ENCODE measurements around the gene SPNS1. TPM values are rescaled to one million over a fixed set of nuclear protein-coding genes. Genes with fewer than 3 reads are reported as not detected.
"Not testable (repeated sequence)": the region's sequence is repeated elsewhere in the genome, so short reads cannot be mapped to it uniquely, and the experiment has no call there.

SPNS1 gene
- total RNA-seq, 1 donor from 2014 or later, result 22.4 TPM

DNA sequence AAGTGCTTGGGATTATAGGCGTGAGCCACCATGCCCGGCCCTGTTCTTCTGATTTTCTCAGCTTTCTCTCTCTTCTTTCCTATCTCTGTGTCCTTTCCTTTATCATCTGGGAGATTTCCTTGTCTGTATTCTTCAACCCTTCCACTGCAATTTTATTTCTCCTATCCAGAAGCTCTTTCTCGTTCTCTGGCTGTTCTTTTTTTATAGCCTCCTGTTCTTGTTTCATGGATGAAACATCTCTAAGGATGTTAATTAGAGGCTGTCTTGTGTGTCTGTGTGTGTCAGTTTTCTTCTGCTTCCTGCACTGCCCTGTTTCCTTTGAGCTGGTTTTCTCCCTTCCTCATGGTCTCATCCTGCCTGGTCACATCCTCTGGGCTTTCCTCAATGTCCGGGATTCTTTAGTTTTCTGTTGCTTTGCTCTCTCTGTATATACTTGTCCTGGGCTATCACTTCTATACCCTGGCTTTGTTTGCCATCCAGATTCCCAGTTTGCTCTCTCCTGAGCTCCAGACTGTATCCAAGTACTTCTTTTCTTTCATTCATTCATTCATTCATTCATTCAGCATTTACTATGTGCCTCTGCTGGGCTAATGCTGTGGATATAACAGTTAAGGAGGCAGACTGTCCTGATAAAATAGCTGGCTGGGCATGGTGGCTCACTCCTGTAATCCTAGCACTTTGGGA lies 12.7 kb downstream of the SPNS1 start:
- FAIRE-seq, result no peak
- no peak for DNase-seq (ENCODE audit: low spot score in 2 of 2)

DNA sequence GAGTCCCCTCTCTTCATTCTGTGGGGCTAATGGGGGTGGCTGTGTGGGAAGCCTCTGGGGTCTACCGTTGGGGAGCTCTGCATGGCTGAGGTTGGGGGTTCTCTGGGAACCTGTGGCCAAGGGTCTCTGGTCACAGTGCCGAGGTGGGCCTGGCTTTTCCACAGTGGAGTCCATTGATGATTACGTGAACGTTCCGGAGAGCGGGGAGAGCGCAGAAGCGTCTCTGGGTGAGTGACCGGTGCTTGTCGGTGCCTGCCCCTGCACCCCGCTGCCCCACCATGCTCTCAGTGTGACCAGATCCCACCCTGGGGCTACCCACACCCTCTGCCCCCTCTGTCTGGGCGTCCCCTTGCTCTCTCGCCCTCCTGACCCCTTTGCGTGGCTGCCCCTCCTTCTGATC lies 14.8 kb downstream of the SPNS1 start:
- FAIRE-seq (no peak), DNase-seq (ENCODE audit: low spot score in 2 of 2) (no peak)

DNA sequence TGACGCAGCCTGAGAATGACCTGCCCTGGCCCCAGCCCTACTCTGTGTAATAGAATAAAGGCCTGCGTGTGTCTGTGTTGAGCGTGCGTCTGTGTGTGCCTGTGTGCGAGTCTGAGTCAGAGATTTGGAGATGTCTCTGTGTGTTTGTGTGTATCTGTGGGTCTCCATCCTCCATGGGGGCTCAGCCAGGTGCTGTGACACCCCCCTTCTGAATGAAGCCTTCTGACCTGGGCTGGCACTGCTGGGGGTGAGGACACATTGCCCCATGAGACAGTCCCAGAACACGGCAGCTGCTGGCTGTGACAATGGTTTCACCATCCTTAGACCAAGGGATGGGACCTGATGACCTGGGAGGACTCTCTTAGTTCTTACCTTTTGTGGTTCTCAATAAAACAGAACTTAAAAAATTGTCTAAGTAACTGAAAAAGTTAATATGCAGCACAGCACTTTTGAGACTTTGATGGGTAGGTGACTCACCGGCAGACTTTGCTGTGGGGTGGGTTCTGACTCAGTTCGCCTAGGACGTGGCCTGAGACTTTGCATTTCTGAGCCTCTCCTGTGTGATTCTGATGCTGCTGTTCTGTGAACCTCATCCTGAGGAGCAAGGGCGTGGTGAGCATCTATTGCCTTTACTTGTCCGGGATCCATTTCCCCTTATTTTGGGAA lies 15.9 kb downstream of the SPNS1 start:
- no peak for DNase-seq (ENCODE audit: low spot score in 2 of 2)
- FAIRE-seq, result no peak

DNA sequence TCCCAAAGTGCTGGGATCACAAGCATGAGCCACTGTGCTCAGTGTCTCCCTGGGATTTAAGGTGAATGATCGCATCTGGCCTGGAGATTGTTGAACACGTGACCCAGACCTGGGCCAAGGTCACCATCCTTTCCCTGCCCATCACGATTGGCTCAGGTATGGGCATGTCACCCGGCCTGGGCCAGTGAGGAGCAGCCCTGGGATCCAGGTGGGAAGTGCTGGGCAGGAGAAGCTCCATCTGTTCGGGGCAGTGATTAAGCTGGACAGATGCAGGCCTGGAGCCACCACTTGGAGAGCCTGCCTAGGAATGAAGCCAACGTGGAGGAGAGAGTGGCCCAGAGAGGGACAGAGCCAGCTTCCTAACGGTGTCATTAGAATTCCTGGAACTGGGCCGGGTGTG lies 17.1 kb downstream of the SPNS1 start:
- FAIRE-seq (no peak), DNase-seq (ENCODE audit: low spot score in 2 of 2) (no peak)

DNA sequence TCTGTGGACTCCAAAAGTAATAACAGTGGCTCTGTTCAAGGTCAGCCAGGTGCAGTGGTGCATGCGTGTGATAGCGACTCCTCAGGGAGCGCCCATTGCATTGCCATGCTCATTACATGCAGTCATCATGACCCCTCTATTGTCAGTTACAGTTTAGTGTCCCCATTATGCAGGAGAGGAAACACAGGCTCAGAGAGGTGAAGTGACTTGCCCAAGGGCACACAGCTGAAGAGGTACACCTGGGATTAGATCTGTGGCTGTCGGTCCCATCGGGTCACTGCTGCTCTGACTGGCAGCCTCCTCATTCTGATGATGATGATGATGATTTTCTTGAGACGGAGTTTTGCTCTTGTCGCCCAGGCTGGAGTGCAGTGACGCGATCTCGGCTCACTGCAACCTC lies 17.9 kb downstream of the SPNS1 start:
- FAIRE-seq, result no peak
- no peak for DNase-seq (ENCODE audit: low spot score in 2 of 2)

DNA sequence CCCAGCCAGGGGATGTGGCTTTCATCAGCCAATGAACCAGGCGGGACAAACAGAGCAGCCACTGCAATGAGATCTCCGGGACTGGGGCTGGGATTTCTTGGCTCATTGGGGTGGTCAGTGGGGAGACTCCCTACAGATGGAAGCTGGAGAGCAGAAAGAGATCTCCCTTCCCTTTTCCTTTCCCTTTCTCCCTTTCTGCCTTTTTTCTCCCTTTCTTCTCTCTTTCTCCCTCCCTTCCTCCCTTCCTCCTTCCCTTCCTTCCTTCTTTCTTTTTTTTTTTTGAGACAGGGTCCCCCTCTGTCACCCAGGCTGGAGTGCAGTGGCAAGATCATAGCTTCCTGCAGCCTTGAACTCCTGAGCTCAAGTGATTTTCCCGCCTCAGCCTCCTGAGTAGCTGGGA lies 24.3 kb downstream of the SPNS1 start:
- no peak for FAIRE-seq
- DNase-seq (ENCODE audit: low spot score in 2 of 2), result no peak

DNA sequence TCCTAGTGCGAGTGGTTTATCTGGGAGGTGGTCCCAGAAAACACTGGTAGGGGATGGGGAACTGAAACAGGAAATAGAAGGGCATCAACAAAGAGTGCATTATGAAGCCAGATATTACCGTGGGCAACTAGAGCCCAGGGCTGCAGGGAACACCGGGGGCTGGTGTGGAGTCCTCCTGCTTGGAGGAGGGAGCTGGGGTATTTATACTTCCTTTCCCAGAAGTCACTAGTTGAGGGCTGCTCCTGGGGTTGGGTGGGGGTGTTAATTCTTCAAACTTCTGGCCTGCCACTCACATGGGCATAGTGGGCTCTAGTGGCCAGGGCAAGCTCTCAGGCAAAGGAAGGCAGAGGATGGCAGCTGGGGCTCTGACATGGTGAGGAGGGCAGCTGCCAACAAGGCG lies 25.0 kb downstream of the SPNS1 start:
- DNase-seq (ENCODE audit: low spot score in 2 of 2) (no peak), FAIRE-seq (no peak)

DNA sequence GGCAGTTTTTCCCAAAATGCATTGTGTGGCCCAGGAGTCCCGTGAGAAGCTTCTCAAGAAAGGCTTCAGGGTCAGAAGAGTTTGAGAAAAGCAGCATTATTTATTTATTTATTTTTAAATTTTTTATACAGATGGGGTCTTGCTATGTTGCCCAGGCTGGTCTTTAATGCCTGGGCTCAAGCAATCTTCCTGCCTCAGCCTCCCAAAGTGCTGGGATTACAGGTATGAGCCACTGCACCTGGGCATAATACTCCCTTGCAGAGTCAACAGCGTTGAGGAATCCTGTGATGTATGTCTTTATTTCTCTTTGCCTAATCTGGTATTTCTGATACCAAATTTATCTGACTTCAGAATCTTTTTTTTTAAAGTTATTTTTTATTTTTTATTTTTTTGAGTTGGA lies 25.4 kb downstream of the SPNS1 start:
- DNase-seq (ENCODE audit: low spot score in 2 of 2) (no peak), FAIRE-seq (no peak)

DNA sequence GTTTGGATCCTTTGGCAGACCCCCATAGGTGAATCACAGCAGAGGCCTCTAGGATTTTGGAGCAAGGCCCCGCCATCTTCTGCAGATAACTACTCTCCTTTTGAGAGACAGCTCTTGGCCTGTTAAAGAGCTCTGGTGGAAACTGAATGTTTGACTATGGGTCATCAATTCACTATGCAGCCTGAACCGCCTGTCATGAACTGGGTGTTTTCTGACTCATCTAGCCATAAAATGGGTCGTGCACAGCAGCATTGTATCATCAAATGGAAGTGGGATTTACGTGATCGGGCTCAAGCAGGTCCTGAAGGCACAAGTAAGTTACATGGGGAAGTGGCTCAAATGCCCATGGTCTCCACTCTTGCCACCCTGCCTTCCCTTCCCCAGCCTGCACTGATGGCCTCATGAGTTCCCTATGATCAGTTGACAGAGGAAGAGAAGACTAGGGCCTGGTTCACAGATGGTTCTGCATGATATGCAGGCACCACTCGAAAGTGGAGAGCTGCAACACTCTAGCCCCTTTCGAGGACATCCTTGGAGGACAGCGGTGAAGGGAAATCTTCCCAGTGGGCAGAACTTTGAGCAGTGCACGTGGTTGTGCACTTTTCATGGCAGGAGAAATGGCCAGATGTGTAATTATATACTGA lies 30.0 kb downstream of the SPNS1 start:
- not testable (repeated sequence) for DNase-seq (ENCODE audit: low spot score in 2 of 2); FAIRE-seq

DNA sequence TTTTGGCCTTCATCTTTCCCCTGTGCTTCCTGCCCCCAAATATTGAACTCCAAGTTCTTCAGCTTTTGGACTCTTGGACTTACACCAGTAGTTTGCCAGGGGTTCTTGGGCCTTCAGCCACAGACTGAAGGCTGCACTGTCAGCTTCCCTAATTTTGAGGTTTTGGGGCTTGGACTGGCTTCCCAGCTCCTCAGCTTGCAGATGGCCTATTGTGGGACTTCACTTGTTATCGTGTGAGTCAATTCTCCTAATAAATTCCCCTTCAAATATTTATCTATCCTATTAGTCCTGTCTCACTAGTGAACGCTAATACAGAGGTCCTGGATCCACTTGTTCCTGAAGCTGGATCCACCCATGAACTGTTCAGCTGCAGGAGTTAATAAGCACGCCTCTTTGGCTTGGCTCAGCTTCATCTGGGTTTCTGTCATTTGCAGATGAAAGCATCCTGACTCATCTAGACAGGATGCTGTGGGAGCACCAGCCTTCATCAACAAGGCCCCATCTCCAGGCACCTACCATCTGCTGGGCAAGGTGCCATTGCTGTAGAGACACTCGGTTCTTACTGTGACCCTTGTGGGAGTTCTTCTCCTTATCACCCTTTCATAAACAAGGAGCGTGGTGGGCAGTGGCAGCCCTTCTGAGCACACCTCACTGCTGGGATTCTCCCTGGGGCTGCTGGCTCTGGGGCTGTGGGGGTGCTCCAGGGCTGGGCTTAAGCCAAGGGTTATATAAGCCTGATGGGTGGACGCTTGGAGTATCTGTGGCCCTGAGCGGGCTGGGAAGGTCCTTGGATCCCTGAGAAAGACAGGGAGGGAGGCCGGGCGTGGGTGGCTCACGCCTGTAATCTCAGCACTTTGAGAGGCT lies 33.4 kb downstream of the SPNS1 start:
- DNase-seq (ENCODE audit: low spot score in 2 of 2), result no peak
- FAIRE-seq, result no peak

DNA sequence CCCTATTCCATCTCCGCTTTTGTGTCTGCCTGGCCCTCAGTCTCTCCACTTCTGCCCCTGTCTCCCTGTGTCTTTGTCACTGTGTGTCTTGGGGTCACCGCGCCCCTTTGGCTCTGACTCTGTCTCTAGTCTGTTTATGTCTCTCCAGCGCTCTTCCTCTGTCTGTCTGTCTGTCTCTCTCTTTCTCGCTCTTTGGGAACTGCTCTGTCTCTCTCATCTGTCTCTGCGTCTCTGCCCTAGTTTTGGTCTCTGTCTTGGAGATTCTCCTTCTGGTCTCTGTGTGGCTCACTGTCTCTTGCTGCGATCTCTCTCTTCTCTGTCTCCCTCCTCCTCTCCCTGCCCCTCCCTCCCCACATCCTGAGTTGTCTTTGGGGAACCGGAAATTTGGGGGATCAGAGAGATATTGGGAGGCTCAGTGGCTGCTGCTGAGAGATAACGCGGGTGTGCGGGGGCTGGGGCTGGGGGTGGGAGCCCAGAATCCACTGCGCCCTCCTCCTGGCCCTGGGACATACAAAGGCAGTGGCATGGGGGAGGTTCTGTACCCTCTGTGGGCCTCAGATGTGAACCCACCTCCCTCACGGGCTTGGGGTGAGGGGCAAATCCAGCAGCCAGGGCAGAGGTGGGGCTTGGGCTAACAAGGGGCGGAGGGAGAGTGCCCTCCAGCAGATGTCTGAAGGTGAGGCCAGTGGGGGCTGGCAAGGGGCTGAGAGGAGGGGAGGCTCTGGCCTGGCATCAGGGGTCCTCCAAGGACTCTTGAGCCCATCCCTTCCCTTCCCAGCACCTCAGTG lies 34.7 kb downstream of the SPNS1 start:
- FAIRE-seq, result no peak

DNA sequence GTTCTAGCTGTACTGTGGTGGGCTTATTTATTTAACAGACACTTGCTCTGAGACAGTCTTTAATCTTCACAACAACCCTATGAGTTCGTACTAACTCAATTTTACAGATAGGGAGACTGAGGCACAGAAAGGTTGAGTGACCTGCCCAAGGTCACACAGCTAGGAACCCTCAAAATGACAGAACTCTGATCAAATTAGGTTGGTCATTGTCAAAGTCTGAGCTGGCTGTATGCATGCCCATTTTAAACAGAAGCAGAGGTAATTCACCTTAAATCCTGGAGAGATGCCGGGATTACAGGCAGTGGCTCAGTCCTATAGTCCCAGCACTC lies 35.2 kb downstream of the SPNS1 start:
- FAIRE-seq (no peak), DNase-seq (ENCODE audit: low spot score in 2 of 2) (no peak)

More for the DNA sequence above, 34.7 kb downstream of the SPNS1 start:
- no peak for DNase-seq (ENCODE audit: low spot score in 2 of 2)

DNA sequence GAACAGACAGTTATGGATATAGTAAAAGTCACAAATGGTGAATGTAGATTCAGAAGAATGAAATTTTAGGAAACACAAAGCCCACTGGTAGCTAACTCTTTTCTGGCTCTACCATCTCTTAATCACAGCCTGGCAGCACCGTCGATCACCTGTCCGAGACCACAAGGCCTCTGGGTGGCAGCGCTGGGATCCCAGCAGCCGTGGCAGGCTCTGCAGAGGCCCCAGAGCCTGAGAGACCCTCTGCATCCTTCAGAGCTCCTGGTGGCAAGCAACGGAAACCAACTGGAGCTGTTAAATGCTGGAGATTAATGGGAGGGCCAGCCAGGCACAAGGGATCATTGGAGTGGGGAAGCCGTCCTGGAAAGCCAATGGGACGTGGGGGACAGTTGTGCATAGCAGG lies 36.5 kb downstream of the SPNS1 start:
- FAIRE-seq (no peak), DNase-seq (ENCODE audit: low spot score in 2 of 2) (no peak)

DNA sequence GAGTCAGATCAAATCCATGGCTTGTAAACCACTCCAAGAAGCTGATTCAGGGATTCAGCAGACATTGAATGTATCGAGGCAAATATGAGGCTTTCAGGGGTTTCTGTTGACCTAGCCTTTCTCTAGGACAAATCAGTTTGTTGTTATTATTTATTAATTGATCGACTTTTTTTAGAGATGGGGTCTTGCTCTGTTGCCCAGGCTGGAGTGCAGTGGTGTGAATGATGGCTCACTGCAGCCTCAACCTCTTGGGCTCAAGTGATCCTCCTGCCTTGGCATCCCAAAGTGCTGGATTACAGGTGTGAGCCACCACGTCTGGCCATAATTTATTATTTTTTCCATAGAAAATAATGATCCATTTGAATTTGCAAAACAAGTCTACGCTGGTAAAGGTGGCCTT lies 37.3 kb downstream of the SPNS1 start:
- FAIRE-seq, result no peak
- no peak for DNase-seq (ENCODE audit: low spot score in 2 of 2)

DNA sequence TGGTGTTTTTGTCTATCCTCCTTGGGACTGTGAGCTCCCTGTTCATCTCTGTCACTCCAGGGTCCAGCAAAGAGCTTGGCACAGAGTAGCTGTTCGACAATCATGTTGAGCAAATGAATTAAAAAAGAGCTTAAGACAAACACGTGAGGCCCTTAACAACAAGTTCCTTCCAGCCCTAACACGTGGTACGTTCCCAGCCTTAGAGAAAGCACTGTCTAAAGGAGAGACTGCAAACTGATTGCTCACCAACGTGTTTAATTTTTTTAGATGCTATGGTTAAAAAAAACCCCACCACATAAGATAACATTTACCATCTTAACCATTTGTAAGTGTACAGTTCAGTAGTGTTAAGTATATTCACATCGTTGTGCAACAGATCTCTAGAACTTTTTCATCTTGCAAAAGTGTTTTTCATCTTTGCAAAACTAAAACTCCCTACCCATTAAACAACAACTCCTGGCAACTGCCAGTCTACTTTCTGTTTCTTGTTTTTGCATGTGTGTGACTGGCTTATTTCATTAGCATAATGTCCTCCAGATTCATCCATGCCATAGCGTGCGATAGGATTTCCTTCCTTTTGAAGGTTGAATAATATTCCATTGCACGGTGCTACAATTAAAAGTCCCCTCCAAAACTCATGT lies 38.5 kb downstream of the SPNS1 start:
- DNase-seq (ENCODE audit: low spot score in 2 of 2) (no peak), FAIRE-seq (no peak)

DNA sequence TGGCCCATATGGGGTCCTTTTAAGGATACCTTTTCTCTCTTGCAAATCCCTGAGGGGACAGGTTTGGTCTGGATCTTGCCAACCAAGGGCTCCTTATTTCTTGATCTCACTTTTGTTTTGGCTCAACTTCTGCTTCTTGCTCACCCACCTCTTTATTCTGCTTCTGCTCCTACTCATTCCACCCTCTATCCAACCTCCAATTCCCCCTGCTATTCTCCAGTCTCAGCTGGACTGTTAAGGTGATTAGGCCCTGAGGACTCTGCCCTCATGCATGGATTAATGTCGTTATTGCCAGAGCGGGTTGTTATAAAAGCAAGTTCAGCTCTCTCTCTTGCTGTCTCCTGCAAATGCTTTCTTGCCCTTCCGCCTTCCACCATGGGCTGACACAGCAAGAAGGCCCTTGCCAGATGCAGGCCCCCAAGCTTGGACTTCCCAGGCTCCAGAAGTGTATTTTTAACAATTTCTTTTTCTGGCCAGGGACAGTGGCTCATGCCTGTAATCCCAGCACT lies 40.0 kb downstream of the SPNS1 start:
- FAIRE-seq, result no peak

DNA sequence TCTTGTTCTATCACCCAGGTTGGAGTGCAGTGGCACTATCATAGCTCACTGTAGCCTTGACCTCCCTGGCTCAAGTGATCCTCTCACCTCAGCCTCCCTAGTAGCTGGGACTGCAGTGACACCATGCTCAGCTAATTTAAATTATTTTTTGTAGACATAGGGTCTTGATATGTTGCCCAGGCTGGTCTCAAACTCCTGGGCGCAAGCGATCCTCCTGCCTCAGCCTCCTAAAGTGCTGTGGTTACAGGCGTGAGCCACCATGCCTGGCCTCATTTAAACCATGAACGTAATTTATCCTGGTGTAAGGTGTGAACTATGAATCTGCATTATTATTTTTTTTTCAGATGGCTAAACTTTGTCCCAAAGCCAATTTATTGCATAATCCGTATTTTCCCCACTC lies 47.6 kb downstream of the SPNS1 start:
- no peak for DNase-seq (ENCODE audit: low spot score in 2 of 2)
- no peak for FAIRE-seq

More for the DNA sequence above, 40.0 kb downstream of the SPNS1 start:
- no peak for DNase-seq (ENCODE audit: low spot score in 2 of 2)

DNA sequence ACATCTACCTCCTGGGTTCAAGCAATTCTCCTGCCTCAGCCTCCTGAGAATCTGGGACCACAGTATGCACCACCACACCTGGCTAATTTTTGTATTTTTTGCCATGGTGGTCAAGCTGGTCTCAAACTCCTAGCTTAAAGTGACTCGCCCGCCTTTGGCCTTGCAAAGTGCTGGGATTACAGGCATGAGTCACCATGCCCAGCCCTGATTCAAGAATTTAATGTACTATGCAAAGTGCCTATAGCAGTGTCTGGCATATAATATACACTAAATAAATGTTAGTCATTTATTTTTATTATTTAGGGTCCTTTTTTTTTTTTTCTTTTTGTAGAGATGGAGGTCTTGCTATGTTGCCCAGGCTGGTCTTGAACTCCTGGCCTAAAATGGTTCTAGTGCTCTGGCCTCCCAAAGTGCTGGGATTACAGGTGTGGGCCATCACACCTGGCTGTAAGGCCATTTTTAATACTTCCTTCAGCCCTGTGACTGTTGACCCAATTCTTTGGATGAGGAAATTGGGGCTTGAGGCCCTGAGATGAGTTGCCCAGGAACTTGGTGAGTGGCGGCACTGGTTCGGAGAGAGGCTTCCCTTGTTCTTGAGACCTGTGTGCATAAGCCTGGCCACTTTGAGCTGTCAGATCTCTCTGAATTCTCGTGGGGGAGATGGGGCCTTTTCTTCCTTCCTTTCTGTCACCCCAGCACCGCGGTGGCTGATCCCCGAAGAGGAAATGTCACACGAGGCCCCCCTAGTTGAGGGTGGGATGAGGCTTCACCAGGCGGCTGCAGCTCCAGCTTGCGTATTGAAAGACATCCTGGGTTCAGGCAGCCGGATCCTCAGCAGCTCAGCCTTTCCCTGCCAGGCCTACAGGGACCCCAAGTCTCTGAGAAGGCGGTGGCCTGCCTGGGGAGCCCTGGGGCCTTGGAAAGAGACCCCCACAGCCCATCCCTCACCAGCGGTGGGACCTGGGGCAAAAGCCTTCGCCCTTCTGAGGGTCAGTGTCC lies 49.0 kb downstream of the SPNS1 start:
- no peak for DNase-seq (ENCODE audit: low spot score in 2 of 2)
- FAIRE-seq, result no peak
